MCF 10A (cell line): ENCODE data around the gene KIAA2012. TPM values are rescaled to one million over a fixed set of nuclear protein-coding genes. Genes with fewer than 3 reads are reported as not detected.

Experiments used
- BruUV-seq: library from RNA; stranded (reverse); fragments of 400-500 nt; replicated peaks from 2 replicates; lab custom pipeline; 2021; lab: Mats Ljungman, UMichigan
- CTCF ChIA-PET: fragments of 300-600 bp; sonication (Branson Sonifier 250); formaldehyde crosslinking; extraction: SDS; loops from one replicate; lab custom pipeline; 2021; ENCODE audit warnings: antibody characterized with exemption, inconsistent platforms; lab: Yijun Ruan, JAX
- POLR2A ChIA-PET: fragments of 300-600, 350-650 bp; sonication (Branson Sonifier 250); formaldehyde crosslinking; extraction: SDS; loops from one replicate; lab custom pipeline; 2020; ENCODE audit warnings: antibody characterized with exemption, inconsistent platforms; lab: Yijun Ruan, JAX
- DNase-seq: peaks from one replicate; pipeline ENCODE4 v3.0.0-alpha.2; 2018; ENCODE audit not compliant: unreplicated experiment
- H3K27ac Mint-ChIP-seq: one replicate; pipeline ENCODE4 v1.8.0; 2022; ENCODE audit warnings: mild to moderate bottlenecking, low read depth, mixed read lengths; ENCODE audit not compliant: unreplicated experiment
- H3K27me3 Mint-ChIP-seq: one replicate; pipeline ENCODE4 v1.8.0; 2022; ENCODE audit warnings: mixed read lengths; ENCODE audit not compliant: insufficient read depth, unreplicated experiment
- H3K36me3 Mint-ChIP-seq: one replicate; pipeline ENCODE4 v1.8.0; 2022; ENCODE audit warnings: mild to moderate bottlenecking, moderate library complexity, mixed read lengths; ENCODE audit not compliant: insufficient read depth, unreplicated experiment
- H3K4me1 Mint-ChIP-seq: one replicate; pipeline ENCODE4 v1.8.0; 2022; ENCODE audit warnings: mixed read lengths; ENCODE audit not compliant: insufficient read depth, unreplicated experiment
- H3K4me3 Mint-ChIP-seq: one replicate; pipeline ENCODE4 v1.8.0; 2022; ENCODE audit warnings: mild to moderate bottlenecking, moderate library complexity, mixed read lengths; ENCODE audit not compliant: unreplicated experiment
- H3K9me3 Mint-ChIP-seq: one replicate; pipeline ENCODE4 v1.8.0; 2022; ENCODE audit warnings: mixed read lengths; ENCODE audit not compliant: unreplicated experiment
- CTCF ChIP-seq: fragments of 200-600 bp; IDR thresholded peaks from one replicate; pipeline ENCODE4 v1.8.0; 2022; ENCODE audit warnings: antibody characterized with exemption, mild to moderate bottlenecking; ENCODE audit not compliant: unreplicated experiment
- intact Hi-C: fragments of 100-400 bp; cut with micrococcal nuclease; formaldehyde crosslinking; loops from 2 replicates; pipeline ENCODE4 v1.14.1; 2022
- total RNA-seq: library from RNA; stranded (reverse); gene quantifications from 2 replicates; pipeline ENCODE4 v1.2.3, GENCODE V29; 2022

The KIAA2012 gene
- total RNA-seq, 1 experiment from 2014 or later = not detected

GRCh38 chr2:202165208-202165607 lies 92.2 kb downstream of the KIAA2012 start:
- no peaks in the 10 kb centered on the region for H3K9me3 Mint-ChIP-seq
- CTCF ChIA-PET = interaction anchor here (0.6 to 3.8 kb wide), 3 partner anchors 11 to 305 kb away, joined by 3 to 21 read pairs (median 4); no protein-coding TSS in a partner anchor

GRCh38 chr2:202165945-202166344 lies 92.9 kb downstream of the KIAA2012 start:
- intact Hi-C loops = no loop called here
- Mint-ChIP-seq H3K4me3 (no peak overlapping the region), H3K36me3 (no peaks in the 10 kb centered on the region), H3K4me1 (no peaks in the 10 kb centered on the region), H3K27me3 (no peaks in the 10 kb centered on the region), H3K9me3 (no peaks in the 10 kb centered on the region), H3K27ac (no peak overlapping the region)
- no peak for TF ChIP-seq CTCF
- ChIA-PET POLR2A (no interaction called here), CTCF (interaction anchor here (0.8 to 3.8 kb wide), 2 partner anchors 11 to 306 kb away, joined by 3 to 21 read pairs; no protein-coding TSS in a partner anchor)
- BruUV-seq = no TSS peak
- DNase-seq = no peak

More at GRCh38 chr2:202165208-202165607, 92.2 kb downstream of the KIAA2012 start:
- no TSS peak for BruUV-seq
- intact Hi-C loops = no loop called here
- DNase-seq = no peak
- Mint-ChIP-seq H3K27me3 (no peaks in the 10 kb centered on the region), H3K4me1 (no peaks in the 10 kb centered on the region), H3K27ac (no peak overlapping the region), H3K36me3 (no peaks in the 10 kb centered on the region), H3K4me3 (no peak overlapping the region)
- no peak for TF ChIP-seq CTCF
- POLR2A ChIA-PET = no interaction called here

GRCh38 chr2:202169131-202169530 lies 96.1 kb downstream of the KIAA2012 start:
- no TSS peak for BruUV-seq
- H3K27ac Mint-ChIP-seq = no peak overlapping the region
- no peaks in the 10 kb centered on the region for H3K4me1 Mint-ChIP-seq
- intact Hi-C loops = no loop called here
- H3K36me3 Mint-ChIP-seq = no peaks in the 10 kb centered on the region
- no peak for DNase-seq
- no peak overlapping the region for H3K4me3 Mint-ChIP-seq
- ChIA-PET CTCF (interaction anchor here (0.6 to 4.6 kb wide), 4 partner anchors 9 to 309 kb away, joined by 3 to 22 read pairs (median 4); no protein-coding TSS in a partner anchor), POLR2A (no interaction called here)
- H3K9me3 Mint-ChIP-seq = no peaks in the 10 kb centered on the region
- no peak for TF ChIP-seq CTCF
- no peaks in the 10 kb centered on the region for H3K27me3 Mint-ChIP-seq

GRCh38 chr2:202169832-202170424 lies 96.9 kb downstream of the KIAA2012 start:
- POLR2A ChIA-PET = no interaction called here
- no TSS peak for BruUV-seq
- TF ChIP-seq CTCF = no peak
- no peak for DNase-seq
- CTCF ChIA-PET = interaction anchor here (0.5 to 4.6 kb wide), 4 partner anchors 8 to 310 kb away, joined by 3 to 22 read pairs (median 4); no protein-coding TSS in a partner anchor
- no peaks in the 10 kb centered on the region for H3K9me3 Mint-ChIP-seq
- H3K27me3 Mint-ChIP-seq = no peaks in the 10 kb centered on the region
- no peak overlapping the region for H3K27ac Mint-ChIP-seq
- H3K4me1 Mint-ChIP-seq = no peaks in the 10 kb centered on the region
- no peak overlapping the region for H3K4me3 Mint-ChIP-seq
- no peaks in the 10 kb centered on the region for H3K36me3 Mint-ChIP-seq
- intact Hi-C loops = no loop called here
